Activated CD8-positive, alpha-beta memory T cell treated with anti-CD3 and anti-CD28 coated beads for 4 hours (primary cell): Measurements from ENCODE around the gene QRICH1.

ENCODE experiments used
- DNase-seq, 2 donors: peaks; one replicate each; pipeline ENCODE4 v3.0.0-alpha.2; 2020; ENCODE audit warnings: low read depth in 2 of 2

QRICH1 gene

GRCh38 chr3:49093853-49094767 lies at the start of gene QRICH1:
Gene QRICH1, minus strand, starts transcription at chr3:49094071. Its CDS starts 17,054 bp downstream, at chr3:49077017.
- DNase-seq = peak; percentile 92 to 93

- DNase-seq = no peak
These were observed 46.2 kb upstream of the QRICH1 start for GRCh38 chr3:49140080-49140479.

GRCh38 chr3:49135499-49135898 lies 41.6 kb upstream of the QRICH1 start:
- DNase-seq = no peak

GRCh38 chr3:49134471-49135265 lies 40.8 kb upstream of the QRICH1 start:
- no peak for DNase-seq

GRCh38 chr3:49133226-49133951 lies 39.5 kb upstream of the QRICH1 start:
- no peak for DNase-seq

GRCh38 chr3:49132437-49133225 lies 38.8 kb upstream of the QRICH1 start, which contains the start of gene LAMB2:
Gene LAMB2, minus strand, starts transcription at chr3:49133050. Its CDS starts 183 bp downstream, at chr3:49132867.
- DNase-seq = no peak

GRCh38 chr3:49132073-49132436 lies 38.2 kb upstream of the QRICH1 start:
- DNase-seq = no peak

GRCh38 chr3:49131576-49131975 lies 37.7 kb upstream of the QRICH1 start:
- DNase-seq = no peak

- DNase-seq = no peak
These were observed 37.2 kb upstream of the QRICH1 start for GRCh38 chr3:49131040-49131439.

GRCh38 chr3:49124991-49125670 lies 31.3 kb upstream of the QRICH1 start:
- DNase-seq = no peak

GRCh38 chr3:49124203-49124602 lies 30.3 kb upstream of the QRICH1 start:
- DNase-seq = no peak

GRCh38 chr3:49123687-49124086 lies 29.8 kb upstream of the QRICH1 start:
- DNase-seq = no peak

GRCh38 chr3:49122886-49123545 lies 29.1 kb upstream of the QRICH1 start:
- DNase-seq = no peak

GRCh38 chr3:49122451-49122850 lies 28.6 kb upstream of the QRICH1 start:
- no peak for DNase-seq

GRCh38 chr3:49122022-49122421 lies 28.2 kb upstream of the QRICH1 start:
- no peak for DNase-seq

- no peak for DNase-seq
These were observed 27.4 kb upstream of the QRICH1 start for GRCh38 chr3:49121132-49121736.

GRCh38 chr3:49120438-49121131 lies 26.7 kb upstream of the QRICH1 start, which contains the start of gene USP19:
Gene USP19, minus strand, starts transcription at chr3:49120823. Its CDS starts 1,678 bp downstream, at chr3:49119145.
- DNase-seq = peak; percentile 84 to 88

- no peak for DNase-seq
These were observed 26.2 kb upstream of the QRICH1 start for GRCh38 chr3:49120096-49120437.

GRCh38 chr3:49119439-49119838 lies 25.6 kb upstream of the QRICH1 start:
- DNase-seq = no peak
